Trophoblast cell (in vitro differentiated cells and primary cell): Measurements from ENCODE around the gene THRB.
A peak's percentile ranks its signal among the peaks of the same experiment; 100 is the strongest.

Experiments
- DNase-seq, 2 donors: peaks; one replicate each; pipeline ENCODE4 v3.0.0-alpha.2; 2016
- H2AFZ ChIP-seq: 2 replicates; pipeline ENCODE4 v1.6.1; 2013; ENCODE audit warnings: low read length, moderate library complexity, mild to moderate bottlenecking; ENCODE audit not compliant: insufficient read depth, poor library complexity
- H2AK5ac ChIP-seq: 2 replicates; pipeline ENCODE4 v1.6.1; 2013; ENCODE audit warnings: mild to moderate bottlenecking, low read length
- H2BK120ac ChIP-seq: 2 replicates; pipeline ENCODE4 v1.6.1; 2013; ENCODE audit warnings: low read length, mild to moderate bottlenecking, moderate library complexity; ENCODE audit not compliant: insufficient read depth, poor library complexity
- H2BK12ac ChIP-seq: 2 replicates; pipeline ENCODE4 v1.6.1; 2013; ENCODE audit warnings: mild to moderate bottlenecking, low read length, moderate library complexity
- H2BK5ac ChIP-seq: 2 replicates; pipeline ENCODE4 v1.6.1; 2013; ENCODE audit warnings: low read length, low read depth, moderate library complexity, mild to moderate bottlenecking; ENCODE audit not compliant: poor library complexity
- H3K14ac ChIP-seq: 2 replicates; pipeline ENCODE4 v1.6.1; 2013; ENCODE audit warnings: mild to moderate bottlenecking, low read length
- H3K18ac ChIP-seq: 2 replicates; pipeline ENCODE4 v1.6.1; 2013; ENCODE audit warnings: mild to moderate bottlenecking, low read length
- H3K23ac ChIP-seq: 2 replicates; pipeline ENCODE4 v1.6.1; 2013; ENCODE audit warnings: low read length
- H3K27ac ChIP-seq: 2 replicates; pipeline ENCODE4 v1.5.1; 2013; ENCODE audit warnings: low read depth, mild to moderate bottlenecking, inconsistent platforms, low read length, moderate library complexity
- H3K27me3 ChIP-seq: 2 replicates; pipeline ENCODE4 v1.6.1; 2013; ENCODE audit warnings: inconsistent platforms, mild to moderate bottlenecking, low read length, moderate library complexity; ENCODE audit not compliant: insufficient read depth
- H3K36me3 ChIP-seq, 2 experiments: 1 replicate in 1 of 2; 2 replicates in 1 of 2; pipeline ENCODE4 v1.6.1; 2013; ENCODE audit warnings: low read length in 2 of 2, mild to moderate bottlenecking in 2 of 2, moderate library complexity in 1 of 2; ENCODE audit not compliant: insufficient read depth in 2 of 2, control insufficient read depth in 1 of 2
- H3K4ac ChIP-seq: 2 replicates; pipeline ENCODE4 v1.6.1; 2013; ENCODE audit warnings: low read depth, mild to moderate bottlenecking, low read length, moderate library complexity
- H3K4me1 ChIP-seq, 2 experiments: 1 replicate in 1 of 2; 2 replicates in 1 of 2; pipeline ENCODE4 v1.6.1; 2013; ENCODE audit warnings: low read length in 2 of 2, mild to moderate bottlenecking in 2 of 2, moderate library complexity in 1 of 2; ENCODE audit not compliant: insufficient read depth in 2 of 2, control insufficient read depth in 1 of 2
- H3K4me2 ChIP-seq: 2 replicates; pipeline ENCODE4 v1.6.1; 2013; ENCODE audit warnings: inconsistent platforms, mild to moderate bottlenecking, low read length, moderate library complexity
- H3K4me3 ChIP-seq: 2 replicates; pipeline ENCODE4 v1.5.1; 2013; ENCODE audit warnings: mild to moderate bottlenecking, low read depth, low read length, inconsistent platforms
- H3K79me1 ChIP-seq: one replicate; pipeline ENCODE4 v1.6.1; 2013; ENCODE audit warnings: low read length
- H3K79me2 ChIP-seq: 2 replicates; pipeline ENCODE4 v1.6.1; 2013; ENCODE audit warnings: low read length, mild to moderate bottlenecking; ENCODE audit not compliant: control insufficient read depth, insufficient read depth, poor library complexity
- H3K9ac ChIP-seq: 2 replicates; pipeline ENCODE4 v1.6.1; 2013; ENCODE audit warnings: mild to moderate bottlenecking, low read length
- H3K9me3 ChIP-seq: 2 replicates; pipeline ENCODE4 v1.6.1; 2013; ENCODE audit warnings: low read depth, mild to moderate bottlenecking, control low read depth, inconsistent platforms, low read length; ENCODE audit not compliant: insufficient read depth
- H4K12ac ChIP-seq: 2 replicates; pipeline ENCODE4 v1.6.1; 2013; ENCODE audit warnings: low read depth, mild to moderate bottlenecking, low read length, moderate library complexity
- H4K8ac ChIP-seq: 2 replicates; pipeline ENCODE4 v1.6.1; 2013; ENCODE audit warnings: low read depth, mild to moderate bottlenecking, low read length, moderate library complexity
- H4K91ac ChIP-seq: one replicate; pipeline ENCODE4 v1.6.1; 2013; ENCODE audit warnings: low read depth, mild to moderate bottlenecking, low read length, moderate library complexity
- WGBS: extraction: QIAGEN DNeasy Blood & Tissue Kit; methylation state at CpG from one replicate; pipeline ENCODE4 v1.1.7; 2013; ENCODE audit warnings: missing lambda C conversion rate; ENCODE audit not compliant: insufficient read length, insufficient coverage; ENCODE audit errors: extremely low coverage; 5-methylcytosine and 5-hydroxymethylcytosine counted together

The THRB gene

GRCh38 chr3:24357635-24358034 is 137.0 kb downstream of the THRB start:
- no CpG with 5 or more reads among the region's 6 CpGs for WGBS
- Histone ChIP-seq H2BK120ac (no peak overlapping the region), H3K27ac (no peak overlapping the region), H3K4ac (no peak overlapping the region), H3K36me3 (no peaks in the 10 kb centered on the region), H3K18ac (no peak overlapping the region), H3K27me3 (no peaks in the 10 kb centered on the region), H3K9ac (no peak overlapping the region), H3K79me1 (no peaks in the 10 kb centered on the region), H2BK5ac (no peak overlapping the region), H4K8ac (no peak overlapping the region), H4K12ac (no peak overlapping the region), H3K4me1 (peaks cover 0 to 2% of the 10 kb centered on the region in 2 experiments), H3K79me2 (no peaks in the 10 kb centered on the region), H3K4me2 (no peak overlapping the region), H4K91ac (no peak overlapping the region), H3K23ac (no peak overlapping the region), H3K14ac (no peak overlapping the region), H2AFZ (no peak overlapping the region), H2BK12ac (no peak overlapping the region), H3K9me3 (no peaks in the 10 kb centered on the region), H2AK5ac (no peak overlapping the region), H3K4me3 (no peak overlapping the region)
- DNase-seq = peak in 1 of 2 donors; percentile 63

DNA sequence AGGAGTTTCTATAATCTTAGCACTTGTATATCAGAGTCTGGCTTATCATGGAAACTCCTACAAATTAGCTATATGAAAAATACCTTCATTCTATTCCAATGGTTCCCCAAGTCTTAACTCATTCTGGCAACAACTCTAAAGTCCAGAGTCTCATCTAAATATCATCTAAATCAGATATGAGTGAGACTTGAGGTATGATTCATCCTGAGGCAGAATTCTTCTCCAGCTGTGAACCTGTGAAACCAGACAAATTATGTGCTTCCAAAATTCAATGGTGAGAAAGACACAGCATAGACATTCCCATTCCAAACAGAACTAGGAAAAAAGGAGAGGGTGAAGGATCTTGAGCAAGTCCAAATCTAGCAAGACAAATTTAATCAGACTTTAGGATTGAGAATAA is 138.8 kb downstream of the THRB start:
- Histone ChIP-seq H3K9me3 (no peaks in the 10 kb centered on the region), H3K27ac (no peak overlapping the region), H4K12ac (no peak overlapping the region), H2BK12ac (no peak overlapping the region), H3K14ac (no peak overlapping the region), H2BK5ac (no peak overlapping the region), H4K8ac (no peak overlapping the region), H3K4me3 (no peak overlapping the region), H3K4ac (no peak overlapping the region), H3K23ac (no peak overlapping the region), H3K4me1 (peaks cover 0 to 2% of the 10 kb centered on the region in 2 experiments), H3K79me2 (no peaks in the 10 kb centered on the region), H2AFZ (no peak overlapping the region), H4K91ac (no peak overlapping the region), H3K18ac (no peak overlapping the region), H3K36me3 (no peaks in the 10 kb centered on the region), H2BK120ac (no peak overlapping the region), H2AK5ac (no peak overlapping the region), H3K27me3 (no peaks in the 10 kb centered on the region), H3K4me2 (no peak overlapping the region), H3K79me1 (no peaks in the 10 kb centered on the region), H3K9ac (no peak overlapping the region)
- peak; percentile 22 to 84 for DNase-seq

- H3K79me2 ChIP-seq = no peaks in the 10 kb centered on the region
- no peak overlapping the region for H3K9ac ChIP-seq
- no peaks in the 10 kb centered on the region for H3K36me3 ChIP-seq
- no peak overlapping the region for H2BK120ac ChIP-seq
- H3K79me1 ChIP-seq = no peaks in the 10 kb centered on the region
- no peaks in the 10 kb centered on the region for H3K9me3 ChIP-seq
- no peak for DNase-seq
- no peak overlapping the region for H3K14ac ChIP-seq
- H4K12ac ChIP-seq = no peak overlapping the region
- H2BK5ac ChIP-seq = no peak overlapping the region
- H3K27me3 ChIP-seq = no peaks in the 10 kb centered on the region
- no peak overlapping the region for H3K27ac ChIP-seq
- no peak overlapping the region for H2AFZ ChIP-seq
- H3K4me3 ChIP-seq = no peak overlapping the region
- H3K4me2 ChIP-seq = no peak overlapping the region
- no peak overlapping the region for H4K91ac ChIP-seq
- no peak overlapping the region for H3K18ac ChIP-seq
- no peak overlapping the region for H2AK5ac ChIP-seq
- H4K8ac ChIP-seq = no peak overlapping the region
- peaks cover 0 to 2% of the 10 kb centered on the region in 2 experiments for H3K4me1 ChIP-seq
- H3K4ac ChIP-seq = no peak overlapping the region
- no peak overlapping the region for H3K23ac ChIP-seq
- no peak overlapping the region for H2BK12ac ChIP-seq
These were observed 140.4 kb downstream of the THRB start for GRCh38 chr3:24354230-24354629.

DNA sequence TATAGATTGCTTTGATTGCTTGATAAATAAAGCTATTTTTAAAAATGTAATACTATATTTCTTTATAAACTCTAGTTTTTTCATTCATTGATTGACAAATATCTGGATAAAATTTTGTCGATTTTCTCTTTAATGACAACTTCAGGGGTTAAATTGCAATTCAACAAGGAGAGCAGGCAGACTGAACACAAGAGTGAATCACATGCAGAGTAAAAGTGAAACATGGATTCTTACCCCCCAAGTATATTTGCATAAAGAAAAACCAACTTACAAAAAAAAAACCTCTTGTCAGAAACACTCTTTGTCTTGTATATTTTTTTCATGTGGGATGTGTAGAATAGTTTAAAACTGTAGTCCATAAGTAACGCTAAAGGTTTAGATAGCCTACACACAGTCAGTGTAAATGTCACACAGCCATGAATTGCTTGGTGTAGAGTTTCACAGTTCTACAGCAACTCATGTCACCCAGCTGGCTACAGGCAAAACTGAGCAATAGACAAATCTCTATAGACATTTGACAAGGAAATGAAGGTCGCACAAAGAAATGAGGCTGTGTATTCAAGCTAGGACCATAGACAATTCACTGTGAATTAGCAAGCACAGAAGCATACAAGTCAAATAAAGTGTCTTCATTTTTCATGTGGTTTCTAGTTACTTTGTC is 141.6 kb downstream of the THRB start:
- Histone ChIP-seq H2BK12ac (no peak overlapping the region), H3K27ac (no peak overlapping the region), H3K9ac (no peak overlapping the region), H2AFZ (no peak overlapping the region), H3K36me3 (no peaks in the 10 kb centered on the region), H3K18ac (no peak overlapping the region), H3K27me3 (no peaks in the 10 kb centered on the region), H4K91ac (no peak overlapping the region), H2BK5ac (no peak overlapping the region), H3K9me3 (no peaks in the 10 kb centered on the region), H3K23ac (no peak overlapping the region), H3K4me3 (no peak overlapping the region), H4K8ac (no peak overlapping the region), H2BK120ac (no peak overlapping the region), H3K79me2 (no peaks in the 10 kb centered on the region), H4K12ac (no peak overlapping the region), H3K4ac (no peak overlapping the region), H2AK5ac (no peak overlapping the region), H3K14ac (no peak overlapping the region), H3K79me1 (no peaks in the 10 kb centered on the region), H3K4me2 (no peak overlapping the region), H3K4me1 (peaks cover 0 to 2% of the 10 kb centered on the region in 2 experiments)
- no CpG with 5 or more reads among the region's 3 CpGs for WGBS
- DNase-seq = no peak
